SU-DHL-6 (cell line): Measurements from ENCODE around the gene ABHD15.

Source experiments
- H2AFZ ChIP-seq: fragments of 200-600 bp; sonication (generic); 2 replicates; pipeline ENCODE4 v1.6.1; 2014; ENCODE audit warnings: low read depth, mild to moderate bottlenecking, moderate library complexity, mixed read lengths, antibody characterized with exemption, low read length; ENCODE audit not compliant: severe bottlenecking
- H3F3A ChIP-seq: fragments of 200-600 bp; shearing (Covaris generic); 2 replicates; pipeline ENCODE4 v1.6.0; 2016; ENCODE audit warnings: antibody characterized with exemption, mild to moderate bottlenecking; ENCODE audit not compliant: insufficient read depth
- H3K27ac ChIP-seq: fragments of 200-600 bp; sonication (generic); 2 replicates; pipeline ENCODE4 v1.5.1; 2016; ENCODE audit warnings: low read depth, mild to moderate bottlenecking, low read length, moderate library complexity, mixed read lengths
- H3K27me3 ChIP-seq: fragments of 200-600 bp; sonication (generic), shearing (Covaris generic); 2 replicates; pipeline ENCODE4 v1.6.0; 2014; ENCODE audit warnings: mild to moderate bottlenecking, low read length
- H3K36me3 ChIP-seq: fragments of 200-600 bp; sonication (generic); 2 replicates; pipeline ENCODE4 v1.6.1; 2014; ENCODE audit warnings: mild to moderate bottlenecking, low read length, mixed read lengths
- H3K4me2 ChIP-seq: fragments of 300-600, 200-600 bp; shearing (Covaris generic), sonication (generic); 2 replicates; pipeline ENCODE4 v1.6.0; 2014; ENCODE audit warnings: low read length, low read depth, mild to moderate bottlenecking; ENCODE audit not compliant: poor library complexity, severe bottlenecking
- H3K4me3 ChIP-seq: fragments of 200-600 bp; sonication (generic); 2 replicates; pipeline ENCODE4 v1.5.1; 2014; ENCODE audit warnings: antibody characterized with exemption, low read length, mild to moderate bottlenecking, mixed read lengths; ENCODE audit not compliant: insufficient read depth, poor library complexity, severe bottlenecking
- H3K79me2 ChIP-seq: fragments of 200-600 bp; sonication (generic); 2 replicates; pipeline ENCODE4 v1.6.1; 2014; ENCODE audit warnings: mild to moderate bottlenecking, low read length, moderate library complexity; ENCODE audit not compliant: insufficient read depth
- H3K9ac ChIP-seq: fragments of 200-600 bp; sonication (generic); 2 replicates; pipeline ENCODE4 v1.7.0; 2014; ENCODE audit warnings: mild to moderate bottlenecking, low read length
- H3K9me2 ChIP-seq: fragments of 200-600 bp; sonication (generic); replicated peaks from 2 replicates; pipeline ENCODE4 v1.6.1; 2014; ENCODE audit warnings: low read length; ENCODE audit not compliant: insufficient read depth
- H3K9me3 ChIP-seq: fragments of 200-600 bp; sonication (generic); 2 replicates; pipeline ENCODE4 v1.6.1; 2014; ENCODE audit warnings: low read length, mixed read lengths; ENCODE audit not compliant: insufficient read depth
- H4K20me1 ChIP-seq: fragments of 200-600 bp; sonication (generic); 2 replicates; pipeline ENCODE4 v1.6.1; 2014; ENCODE audit warnings: low read depth, mild to moderate bottlenecking, antibody characterized with exemption, low read length, moderate library complexity, mixed read lengths
- EZH2phosphoT487 ChIP-seq: fragments of 200-600 bp; sonication (generic), shearing (Covaris generic); conservative IDR thresholded peaks from 2 replicates; pipeline ENCODE4 v1.6.1; 2018; ENCODE audit warnings: mild to moderate bottlenecking, antibody characterized with exemption, low read length, moderate library complexity, mixed read lengths
- TF ChIP-seq, protein P1 (sequence below): fragments of 200-600 bp; sonication (generic); IDR thresholded peaks from one replicate; pipeline ENCODE4 v1.5.1; 2017; ENCODE audit warnings: antibody characterized with exemption, mild to moderate bottlenecking, low read length, moderate library complexity; ENCODE audit not compliant: insufficient read depth, poor library complexity, severe bottlenecking

The ABHD15 gene

DNA sequence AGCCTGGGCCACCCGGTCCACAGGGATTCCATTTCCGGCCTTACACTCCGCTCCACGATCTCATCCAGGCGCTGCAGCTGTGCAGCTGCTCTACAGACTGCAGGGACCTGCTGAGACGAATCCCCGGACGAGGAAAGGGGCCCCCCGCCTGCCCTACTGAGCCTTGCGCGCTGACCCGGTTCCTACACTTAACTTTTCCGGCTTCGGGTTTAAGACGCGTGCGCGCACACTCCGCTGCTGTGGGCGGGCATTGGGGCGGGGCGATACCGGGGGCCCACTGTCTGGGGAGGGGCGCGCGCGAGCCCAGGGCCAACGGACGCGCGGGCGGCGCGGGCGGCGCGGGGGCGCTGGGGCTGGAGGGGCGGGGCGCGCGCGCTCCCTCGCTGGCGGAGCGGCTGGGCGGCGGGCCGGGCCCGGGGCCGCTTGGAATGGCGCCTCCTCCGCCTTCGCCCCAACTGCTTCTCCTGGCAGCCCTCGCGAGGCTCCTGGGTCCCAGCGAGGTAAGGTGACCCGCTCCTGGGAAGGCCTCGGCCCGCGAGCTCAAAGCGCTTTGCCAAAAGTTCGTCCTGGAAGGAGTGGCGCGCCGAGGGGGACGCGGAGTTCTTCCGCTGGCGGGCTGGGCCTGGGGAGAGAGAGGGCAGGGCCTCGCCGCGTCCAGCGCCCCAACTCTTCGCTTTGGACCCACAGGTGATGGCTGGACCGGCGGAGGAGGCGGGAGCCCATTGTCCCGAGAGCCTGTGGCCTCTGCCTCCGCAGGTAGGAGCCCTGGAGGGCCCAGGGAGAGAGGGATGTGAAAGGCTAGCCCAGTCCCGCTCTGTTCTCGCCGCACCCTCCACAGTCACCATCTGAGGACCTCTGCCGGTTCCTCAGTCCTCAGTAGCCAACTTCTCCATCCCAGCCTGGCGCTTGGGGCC lies 1.8 kb upstream of the ABHD15 start, which contains the start of gene TP53I13:
TSS of gene TP53I13 (plus strand) at position 371 of the 914 bp plus-strand sequence. CDS start at position 429, 58 bp downstream.
- Histone ChIP-seq H3K27me3 (no peaks in the 10 kb centered on the region), H3K4me2 (peak within 1 kb of the TSS; percentile 75), H2AFZ (peak within 1 kb of the TSS; percentile 91), H4K20me1 (no peaks in the 10 kb centered on the region), H3K36me3 (no peaks in the 10 kb centered on the region), H3K27ac (peak within 1 kb of the TSS; percentile 81), H3K79me2 (peaks cover 14% of the 10 kb centered on the region), H3K4me3 (peak within 1 kb of the TSS; percentile 78), H3F3A (0 out of 2 replicates have a peak, but pooled peaks cover 4% of the 10 kb centered on the region), H3K9me3 (no peaks in the 10 kb centered on the region), H3K9me2 (no peaks in the 10 kb centered on the region), H3K9ac (peak within 1 kb of the TSS; percentile 90)
- TF ChIP-seq EZH2phosphoT487, result no peak
- TF ChIP-seq, protein P1, sequence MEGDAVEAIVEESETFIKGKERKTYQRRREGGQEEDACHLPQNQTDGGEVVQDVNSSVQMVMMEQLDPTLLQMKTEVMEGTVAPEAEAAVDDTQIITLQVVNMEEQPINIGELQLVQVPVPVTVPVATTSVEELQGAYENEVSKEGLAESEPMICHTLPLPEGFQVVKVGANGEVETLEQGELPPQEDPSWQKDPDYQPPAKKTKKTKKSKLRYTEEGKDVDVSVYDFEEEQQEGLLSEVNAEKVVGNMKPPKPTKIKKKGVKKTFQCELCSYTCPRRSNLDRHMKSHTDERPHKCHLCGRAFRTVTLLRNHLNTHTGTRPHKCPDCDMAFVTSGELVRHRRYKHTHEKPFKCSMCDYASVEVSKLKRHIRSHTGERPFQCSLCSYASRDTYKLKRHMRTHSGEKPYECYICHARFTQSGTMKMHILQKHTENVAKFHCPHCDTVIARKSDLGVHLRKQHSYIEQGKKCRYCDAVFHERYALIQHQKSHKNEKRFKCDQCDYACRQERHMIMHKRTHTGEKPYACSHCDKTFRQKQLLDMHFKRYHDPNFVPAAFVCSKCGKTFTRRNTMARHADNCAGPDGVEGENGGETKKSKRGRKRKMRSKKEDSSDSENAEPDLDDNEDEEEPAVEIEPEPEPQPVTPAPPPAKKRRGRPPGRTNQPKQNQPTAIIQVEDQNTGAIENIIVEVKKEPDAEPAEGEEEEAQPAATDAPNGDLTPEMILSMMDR, result no peak

DNA sequence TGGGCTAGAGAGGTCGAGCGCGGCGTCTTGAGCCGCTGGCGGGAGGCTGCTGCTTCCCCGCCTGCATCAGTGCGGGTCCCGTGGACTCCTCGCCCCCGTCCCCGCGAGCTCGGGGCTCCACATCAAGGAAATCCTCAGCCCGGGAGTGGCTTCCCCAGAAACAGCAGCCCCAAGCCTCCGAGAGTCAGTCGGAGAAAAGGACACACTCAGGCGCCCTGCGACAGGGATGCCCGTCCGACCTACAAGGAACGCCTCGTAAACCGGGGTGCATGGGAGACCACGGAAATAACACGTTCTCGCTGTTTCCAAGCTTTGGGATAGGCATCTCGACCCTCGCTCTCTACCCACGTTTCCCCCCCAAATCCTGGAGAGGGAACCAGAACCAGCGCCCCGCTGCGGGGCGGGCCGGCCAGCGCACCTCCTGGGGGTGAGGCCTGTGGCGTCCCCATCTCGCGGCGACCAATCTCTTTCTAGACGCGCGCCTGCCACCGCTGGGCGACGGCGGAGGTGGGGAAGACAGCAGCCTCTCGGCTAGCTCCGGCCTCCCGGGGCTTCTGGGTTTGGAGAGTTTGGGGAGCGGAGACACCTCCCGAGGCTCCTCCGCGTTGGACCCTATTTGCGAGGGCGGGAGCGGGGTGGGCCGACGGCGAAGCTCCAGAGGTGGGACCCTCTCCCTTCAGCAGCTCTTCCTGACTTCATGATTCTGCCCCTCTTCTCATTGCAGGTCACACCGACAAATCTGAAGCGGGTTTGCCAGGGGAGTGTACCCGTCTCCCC lies 905 bp upstream of the ABHD15 start:
- peak overlapping the region; percentile 81 for H3K27ac ChIP-seq
- TF ChIP-seq, protein P1, result peak; percentile 14
- no peak for TF ChIP-seq EZH2phosphoT487
- no peaks in the 10 kb centered on the region for H3K27me3 ChIP-seq
- H3K9me3 ChIP-seq, result no peaks in the 10 kb centered on the region
- peak overlapping the region; percentile 52 for H2AFZ ChIP-seq
- no peaks in the 10 kb centered on the region for H3K36me3 ChIP-seq
- H3K9ac ChIP-seq, result peak overlapping the region; percentile 90
- H3K4me3 ChIP-seq, result peak overlapping the region; percentile 78
- 0 out of 2 replicates have a peak, but pooled peaks cover 4% of the 10 kb centered on the region for H3F3A ChIP-seq
- H4K20me1 ChIP-seq, result no peaks in the 10 kb centered on the region
- peak overlapping the region; percentile 65 for H3K4me2 ChIP-seq
- H3K9me2 ChIP-seq, result no peaks in the 10 kb centered on the region
- H3K79me2 ChIP-seq, result peaks cover 14% of the 10 kb centered on the region

DNA sequence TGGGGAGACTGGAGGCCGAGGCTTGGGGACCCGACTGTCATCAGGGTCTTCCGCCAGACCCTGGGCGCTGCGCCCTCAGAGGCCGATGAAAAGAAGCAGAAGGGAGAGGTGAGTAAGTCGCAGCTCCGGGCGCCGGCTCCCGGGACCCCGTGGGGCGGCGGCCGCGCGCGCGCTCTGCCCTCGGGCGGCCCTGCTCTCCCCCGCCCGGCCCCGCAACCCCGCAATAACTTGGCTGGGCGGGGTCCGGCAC lies 392 bp upstream of the ABHD15 start:
- peak overlapping the region; percentile 78 for H3K4me3 ChIP-seq
- H3K36me3 ChIP-seq, result no peaks in the 10 kb centered on the region
- TF ChIP-seq, protein P1, result no peak
- TF ChIP-seq EZH2phosphoT487, result no peak
- no peaks in the 10 kb centered on the region for H3K27me3 ChIP-seq
- H3F3A ChIP-seq, result 0 out of 2 replicates have a peak, but pooled peaks cover 4% of the 10 kb centered on the region
- H4K20me1 ChIP-seq, result no peaks in the 10 kb centered on the region
- peak overlapping the region; percentile 39 for H2AFZ ChIP-seq
- H3K27ac ChIP-seq, result peak overlapping the region; percentile 81
- peak overlapping the region; percentile 90 for H3K9ac ChIP-seq
- H3K4me2 ChIP-seq, result peak overlapping the region; percentile 65
- peaks cover 14% of the 10 kb centered on the region for H3K79me2 ChIP-seq
- no peaks in the 10 kb centered on the region for H3K9me2 ChIP-seq
- H3K9me3 ChIP-seq, result no peaks in the 10 kb centered on the region
